SJCRH30 (cell line): ENCODE measurements around the gene PRKAG1. TPM values are rescaled to one million over a fixed set of nuclear protein-coding genes. Genes with fewer than 3 reads are reported as not detected.

Experiments
- total RNA-seq: library from RNA; depleted of rRNA; stranded (reverse); fragments of >200 nt; shearing (Covaris generic); gene quantifications from 2 replicates; pipeline ENCODE4 v1.2.3, GENCODE V29; 2014; rRNA removed

The PRKAG1 gene
- total RNA-seq, 1 experiment from 2014 or later: 43.0 TPM

Other genes with a start within 250 kb of the PRKAG1 start
- gene ADCY6, start 229.7 kb downstream of the PRKAG1 start, total RNA-seq: 16.1 and 18.7 TPM in 2 replicates
- gene CACNB3, start 200.3 kb downstream of the PRKAG1 start, total RNA-seq: 9.7 and 11.9 TPM in 2 replicates
- 153 and 167 TPM in 2 replicates for gene DDX23, start 166.6 kb downstream of the PRKAG1 start, total RNA-seq
- gene RND1, start 152.9 kb downstream of the PRKAG1 start, total RNA-seq: 0.10 and 0.43 TPM in 2 replicates
- gene FKBP11, start 93.3 kb downstream of the PRKAG1 start, total RNA-seq: 6.5 and 8.6 TPM in 2 replicates
- 80.9 and 82.1 TPM in 2 replicates for gene ARF3, start 61.3 kb downstream of the PRKAG1 start, total RNA-seq
- 2.8 and 3.0 TPM in 2 replicates for gene WNT10B, start 47.0 kb downstream of the PRKAG1 start, total RNA-seq
- not detected in 2 replicates for gene WNT1, start 40.5 kb downstream of the PRKAG1 start, total RNA-seq
- gene DDN, start 19.4 kb downstream of the PRKAG1 start, total RNA-seq: 5.0 and 5.5 TPM in 2 replicates
- gene KMT2D, start 42.0 kb upstream of the PRKAG1 start, total RNA-seq: 30.1 and 31.2 TPM in 2 replicates
- 8.8 and 9.0 TPM in 2 replicates for gene RHEBL1, start 51.2 kb upstream of the PRKAG1 start, total RNA-seq
- 0.04 and 0.13 TPM in 2 replicates for gene DHH, start 76.0 kb upstream of the PRKAG1 start, total RNA-seq
- gene LMBR1L, start 92.1 kb upstream of the PRKAG1 start, total RNA-seq: 17.8 and 28.9 TPM in 2 replicates
- gene TUBA1B, start 112.6 kb upstream of the PRKAG1 start, total RNA-seq: 5,262 and 5,317 TPM in 2 replicates
- gene TUBA1A, start 170.3 kb upstream of the PRKAG1 start, total RNA-seq: 481 and 482 TPM in 2 replicates
- gene TUBA1C, start 246.3 kb upstream of the PRKAG1 start, total RNA-seq: 396 and 398 TPM in 2 replicates